NB4 (cell line): Measurements from ENCODE around the gene USB1.

Experiments
- CTCF ChIP-seq: IDR thresholded peaks from one replicate; pipeline ENCODE4 v1.5.1; 2012; ENCODE audit warnings: low read depth, low read length
- MYC ChIP-seq: IDR thresholded peaks from 2 replicates; pipeline ENCODE4 v1.6.1; 2011; ENCODE audit warnings: low read depth, low read length
- POLR2A ChIP-seq: IDR thresholded peaks from 2 replicates; pipeline ENCODE4 v1.6.1; 2011; ENCODE audit warnings: mild to moderate bottlenecking; ENCODE audit not compliant: insufficient read length; ENCODE audit errors: extremely low read depth

- TF ChIP-seq CTCF (no peak), MYC (no peak), POLR2A (no peak)
Observed at GRCh38 chr16:57967916-57968315, 33.3 kb upstream of the USB1 start.
